GM18861 (cell line): ENCODE results near the gene ZBTB11.
"Not testable (repeated sequence)": the region's sequence is repeated elsewhere in the genome, so short reads cannot be mapped to it uniquely, and the experiment has no call there.

ENCODE experiments used
- ATAC-seq: cut with Tn5 transposase; IDR thresholded peaks from one replicate; pipeline ENCODE4 v1.9.1; 2021; ENCODE audit not compliant: unreplicated experiment

The ZBTB11 gene

GRCh38 chr3:101691685-101692671 lies 15.0 kb upstream of the ZBTB11 start:
- not testable (repeated sequence) for ATAC-seq

GRCh38 chr3:101690972-101691371 lies 14.0 kb upstream of the ZBTB11 start:
- ATAC-seq, result peak; percentile 50

- no peak for ATAC-seq
Observed at GRCh38 chr3:101689286-101689685, 12.4 kb upstream of the ZBTB11 start.

- no peak for ATAC-seq
Observed at GRCh38 chr3:101687142-101687931, 10.4 kb upstream of the ZBTB11 start.

GRCh38 chr3:101685870-101686307 lies 9.0 kb upstream of the ZBTB11 start:
- ATAC-seq, result no peak

- no peak for ATAC-seq
Observed at GRCh38 chr3:101685050-101685400, 8.1 kb upstream of the ZBTB11 start.

- ATAC-seq, result no peak
Observed at GRCh38 chr3:101680466-101680865, 3.5 kb upstream of the ZBTB11 start.

- ATAC-seq, result not testable (repeated sequence)
Observed at GRCh38 chr3:101678837-101679236, 1.9 kb upstream of the ZBTB11 start.

- ATAC-seq, result no peak
Observed at GRCh38 chr3:101677436-101678286, 729 bp upstream of the ZBTB11 start.

GRCh38 chr3:101676216-101676764 lies 642 bp downstream of the ZBTB11 start:
- peak; percentile 79 for ATAC-seq

- ATAC-seq, result no peak
Observed at GRCh38 chr3:101675709-101676215, 1.2 kb downstream of the ZBTB11 start.

- ATAC-seq, result no peak
Observed at GRCh38 chr3:101674518-101674917, 2.4 kb downstream of the ZBTB11 start.

- ATAC-seq, result no peak
Observed at GRCh38 chr3:101673953-101674352, 3.0 kb downstream of the ZBTB11 start.

- no peak for ATAC-seq
Observed at GRCh38 chr3:101671014-101671413, 5.9 kb downstream of the ZBTB11 start.

GRCh38 chr3:101667844-101668243 lies 9.1 kb downstream of the ZBTB11 start:
- no peak for ATAC-seq

GRCh38 chr3:101667331-101667730 lies 9.6 kb downstream of the ZBTB11 start:
- ATAC-seq, result no peak

GRCh38 chr3:101665851-101666250 lies 11.1 kb downstream of the ZBTB11 start:
- no peak for ATAC-seq

GRCh38 chr3:101665357-101665756 lies 11.6 kb downstream of the ZBTB11 start:
- no peak for ATAC-seq

- ATAC-seq, result no peak
Observed at GRCh38 chr3:101660714-101661113, 16.2 kb downstream of the ZBTB11 start.

- no peak for ATAC-seq
Observed at GRCh38 chr3:101656651-101657050, 20.3 kb downstream of the ZBTB11 start.
